CMK (cell line): Measurements from ENCODE around the gene BDP1.
"Not testable (repeated sequence)": the region's sequence is repeated elsewhere in the genome, so short reads cannot be mapped to it uniquely, and the experiment has no call there.

ENCODE experiments used
- DNase-seq: peaks from one replicate; pipeline ENCODE4 v3.0.0-alpha.2; 2010; ENCODE audit warnings: low read depth

Gene BDP1, protein sequence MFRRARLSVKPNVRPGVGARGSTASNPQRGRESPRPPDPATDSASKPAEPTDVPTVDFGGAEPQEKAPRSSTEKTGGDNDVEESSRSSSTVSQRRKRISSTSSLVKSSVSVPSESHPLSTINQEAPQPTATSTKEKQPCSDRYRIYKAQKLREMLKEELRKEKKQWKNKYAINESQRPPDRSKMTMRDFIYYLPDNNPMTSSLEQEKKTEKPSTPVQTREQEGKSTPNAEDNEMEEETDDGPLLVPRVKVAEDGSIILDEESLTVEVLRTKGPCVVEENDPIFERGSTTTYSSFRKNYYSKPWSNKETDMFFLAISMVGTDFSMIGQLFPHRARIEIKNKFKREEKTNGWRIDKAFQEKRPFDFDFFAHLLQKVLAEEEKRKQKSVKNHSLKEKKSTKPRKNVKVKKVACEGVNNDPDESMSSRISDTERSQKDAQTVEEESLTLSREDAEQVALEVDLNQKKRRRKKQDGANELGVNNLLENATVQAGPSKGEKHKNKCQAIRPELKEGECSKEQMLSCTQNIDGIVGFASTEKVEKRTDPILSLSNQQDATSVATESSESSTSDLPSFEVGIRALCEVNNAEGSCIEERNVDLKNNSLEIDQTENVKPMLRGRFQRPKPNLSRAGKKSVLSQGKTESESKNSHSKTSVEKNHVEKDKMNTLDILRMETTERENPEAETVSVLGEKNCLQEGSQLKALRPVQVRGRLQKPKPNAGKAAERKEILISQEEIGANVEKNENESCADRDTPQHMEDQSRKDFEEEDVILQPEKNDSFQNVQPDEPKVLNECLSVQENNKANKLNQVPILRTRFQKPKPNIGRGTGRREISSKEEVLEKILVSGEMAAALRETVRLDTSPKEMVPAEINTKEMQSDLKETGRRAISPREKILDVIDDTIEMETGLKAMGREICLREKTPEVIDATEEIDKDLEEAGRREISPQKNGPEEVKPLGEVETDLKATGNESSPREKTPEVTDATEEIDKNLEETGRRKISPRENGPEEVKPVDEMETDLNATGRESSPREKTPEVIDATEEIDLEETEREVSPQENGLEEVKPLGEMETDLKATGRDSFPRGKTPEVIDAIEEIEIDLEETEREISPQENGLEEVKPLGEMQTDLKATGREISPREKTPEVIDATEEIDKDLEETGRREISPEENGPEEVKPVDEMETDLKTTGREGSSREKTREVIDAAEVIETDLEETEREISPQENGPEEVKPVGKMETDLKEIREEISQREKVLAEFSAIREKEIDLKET (N-terminal part only)

DNA sequence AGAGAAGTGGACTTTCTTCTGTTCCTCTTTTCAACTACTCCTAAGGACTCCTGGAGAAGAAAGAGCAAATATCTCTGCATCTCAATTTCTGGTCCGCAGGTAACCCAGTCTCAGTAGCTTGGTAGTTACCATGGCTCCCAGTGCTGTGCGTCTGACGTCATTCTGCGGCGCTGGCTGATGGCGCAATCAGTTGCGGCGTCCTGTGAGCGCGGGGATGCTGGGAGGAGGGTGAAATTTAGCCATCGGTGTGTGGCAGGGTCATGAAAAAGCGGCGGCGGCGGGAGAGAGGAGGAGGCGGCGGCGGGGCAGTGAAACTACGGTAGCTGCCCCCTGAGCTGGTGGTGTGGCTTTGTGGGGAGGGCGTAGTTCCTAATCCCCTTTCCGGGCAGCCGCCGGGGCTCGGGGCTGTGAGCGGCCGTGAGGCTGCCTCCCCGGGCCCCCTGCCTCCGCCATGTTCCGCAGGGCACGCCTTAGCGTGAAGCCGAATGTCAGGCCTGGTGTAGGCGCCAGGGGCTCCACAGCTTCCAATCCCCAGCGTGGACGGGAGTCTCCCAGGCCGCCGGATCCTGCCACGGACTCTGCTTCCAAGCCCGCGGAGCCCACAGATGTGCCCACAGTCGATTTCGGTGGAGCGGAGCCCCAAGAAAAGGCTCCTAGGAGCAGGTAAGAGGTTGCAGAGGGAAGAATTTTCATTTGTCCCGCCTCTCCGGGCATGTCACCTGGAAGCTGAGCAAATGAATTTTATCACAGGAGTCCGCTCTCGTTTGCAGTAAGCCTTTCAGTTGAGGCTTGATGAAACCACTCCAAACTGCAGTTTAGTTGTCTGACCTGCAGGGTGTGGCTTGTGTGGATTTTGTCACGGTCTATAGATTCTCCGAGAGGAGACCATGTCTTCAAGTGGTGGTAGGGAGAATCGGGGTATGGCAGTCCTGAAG, at the start of gene BDP1:
Gene BDP1 (plus strand): TSS at position 225 of the 935 bp plus-strand sequence. CDS start 227 bp downstream, at position 452.
- DNase-seq = peak; percentile 63

DNA sequence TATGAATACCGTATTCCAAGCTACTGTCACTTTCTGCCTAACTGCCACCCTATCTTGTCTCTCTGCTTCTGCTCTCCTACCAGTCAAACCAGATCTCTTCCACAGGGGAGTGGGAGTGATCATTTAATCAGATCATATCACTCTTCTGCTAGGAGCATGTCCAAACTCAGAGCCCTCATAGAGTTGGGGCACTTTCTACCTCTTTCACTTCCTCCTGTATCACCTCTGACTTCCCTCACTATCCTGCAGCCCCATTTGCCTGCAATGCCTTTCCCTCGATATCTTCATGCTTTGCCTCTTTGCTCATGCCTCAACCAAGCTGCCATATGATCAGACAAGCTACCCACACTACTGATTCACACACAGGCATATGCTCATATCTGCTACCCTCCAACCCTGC, 45.4 kb upstream of the BDP1 start:
- not testable (repeated sequence) for DNase-seq

DNA sequence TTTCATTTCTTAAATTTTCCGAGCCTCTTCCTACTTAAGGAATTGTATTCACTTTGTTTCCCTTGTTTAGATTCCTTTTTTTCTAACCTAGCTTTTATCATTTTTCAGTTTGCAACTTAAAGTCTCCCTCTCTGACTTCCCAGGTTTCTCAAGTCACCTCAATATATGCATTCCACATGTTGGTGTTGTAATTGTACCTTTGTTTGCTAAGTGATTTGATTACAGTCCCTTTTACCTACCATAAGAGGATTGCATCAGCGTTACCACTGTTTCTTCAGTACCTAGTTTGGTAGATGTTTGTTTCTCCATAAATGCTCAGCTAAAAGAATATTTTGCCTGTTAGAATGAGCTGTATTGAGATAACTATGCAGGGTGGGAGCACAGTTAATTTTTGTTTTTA, 39.8 kb upstream of the BDP1 start:
- DNase-seq = not testable (repeated sequence)

DNA sequence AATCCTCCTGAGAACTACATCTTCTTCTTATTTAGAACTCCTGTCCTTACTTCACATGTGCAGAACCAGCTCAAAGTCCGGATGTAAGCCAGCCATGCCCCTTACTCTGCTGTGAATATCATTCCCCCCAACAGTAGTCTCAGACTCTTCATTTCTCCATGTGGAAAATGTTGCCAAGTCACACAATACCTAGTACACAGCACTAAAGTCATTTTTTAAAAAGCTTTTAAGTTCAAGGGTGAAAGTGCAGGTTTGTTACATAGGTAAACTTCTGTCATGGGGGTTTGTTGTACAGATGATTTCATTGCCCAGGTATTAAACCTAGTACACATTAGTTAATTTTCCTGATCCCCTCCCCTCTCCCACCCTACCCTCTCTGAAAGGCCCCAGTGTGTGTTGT, 37.4 kb upstream of the BDP1 start:
- DNase-seq = not testable (repeated sequence)

DNA sequence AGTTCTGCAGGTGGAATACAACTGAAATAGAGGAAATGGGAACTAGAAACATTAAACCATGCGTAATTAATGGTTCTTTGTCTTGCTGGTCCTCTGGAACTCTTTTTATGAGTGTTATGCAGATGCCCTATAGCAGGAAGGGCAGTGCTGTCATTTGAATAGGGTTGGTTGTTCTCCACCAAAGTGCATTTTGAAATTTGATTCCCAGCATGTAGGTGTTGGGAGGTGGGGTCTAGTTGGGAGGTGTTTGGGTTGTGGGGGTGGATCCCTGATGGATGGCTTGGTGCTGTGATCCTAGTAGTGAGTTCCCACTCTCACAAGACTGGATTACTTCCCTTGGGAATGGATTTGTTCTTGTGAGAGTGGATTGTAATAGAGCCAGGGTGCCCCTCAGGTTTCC, 34.2 kb upstream of the BDP1 start:
- not testable (repeated sequence) for DNase-seq

DNA sequence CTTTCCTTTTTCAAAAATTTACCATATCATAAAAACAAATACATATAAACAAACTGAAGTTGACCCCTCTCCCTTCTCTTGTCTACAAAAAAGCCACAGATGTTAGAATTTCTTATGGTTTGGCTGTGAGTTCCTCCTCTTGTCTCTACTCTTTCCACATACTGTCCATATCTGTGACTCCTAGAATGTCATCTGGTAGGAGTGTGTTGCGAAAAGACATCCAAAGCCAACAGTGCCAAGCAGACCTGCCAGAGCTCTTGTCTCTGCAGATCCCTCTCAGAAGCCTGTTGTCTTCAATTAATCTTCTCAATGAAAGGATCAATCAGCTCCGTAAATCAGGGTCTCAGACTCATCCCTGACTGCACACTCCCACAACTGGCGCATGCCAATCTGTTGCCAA, 31.6 kb upstream of the BDP1 start:
- DNase-seq = not testable (repeated sequence)

DNA sequence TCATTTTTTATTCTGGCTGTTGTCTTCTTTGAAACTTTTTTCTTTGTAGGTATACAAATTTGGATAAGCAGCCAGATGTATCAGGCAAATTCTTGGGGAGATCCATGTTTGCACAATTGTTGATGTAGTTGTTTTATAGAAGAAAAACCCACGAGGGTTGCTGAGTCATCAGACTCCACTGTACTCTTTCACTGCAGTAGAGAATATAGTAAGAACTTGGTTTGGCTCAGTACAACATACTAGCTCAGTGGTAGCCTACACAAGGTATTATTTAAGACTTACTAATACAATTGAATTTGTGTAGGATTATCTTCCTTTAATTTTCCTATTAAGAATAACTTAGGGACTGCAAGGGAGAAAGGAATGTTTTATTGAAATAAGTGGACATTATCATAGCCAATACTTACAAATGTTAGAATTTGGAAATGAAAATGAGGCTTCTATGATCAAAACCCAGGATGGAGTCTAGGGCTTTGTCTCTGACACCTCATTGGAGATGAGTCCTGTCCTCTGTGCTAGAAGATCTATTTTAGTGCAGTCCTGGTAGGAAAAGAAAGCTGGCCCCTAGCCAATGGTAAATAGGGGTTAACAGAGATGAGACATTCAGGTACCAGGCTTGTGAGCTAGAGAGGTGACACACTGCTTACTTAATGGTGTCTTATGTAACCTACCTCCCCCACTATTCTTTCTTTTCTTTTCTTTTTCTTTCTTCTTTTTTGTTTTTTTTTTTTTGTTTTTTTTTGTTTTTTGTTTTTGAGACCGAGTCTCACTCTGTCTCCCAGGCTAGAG, 28.6 kb upstream of the BDP1 start:
- not testable (repeated sequence) for DNase-seq

DNA sequence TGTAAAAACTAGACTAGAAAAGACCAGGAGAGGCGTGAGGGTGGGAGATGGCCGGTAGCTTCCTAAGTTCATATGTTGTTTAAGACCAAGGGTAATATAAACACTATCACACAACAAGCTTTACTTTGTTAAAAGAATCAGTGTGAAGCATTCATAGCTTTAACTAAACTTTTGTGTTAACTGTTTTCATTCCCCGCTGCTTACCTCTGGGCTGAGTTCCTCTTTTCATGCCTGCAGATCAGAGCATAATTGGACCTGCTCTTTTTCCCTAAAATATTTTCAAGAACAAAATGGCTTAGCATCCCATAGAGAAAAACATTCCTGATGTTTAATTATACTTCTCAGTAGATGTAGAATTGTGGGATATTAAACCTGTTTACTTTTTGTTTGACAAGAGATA, 23.0 kb upstream of the BDP1 start:
- DNase-seq = not testable (repeated sequence)

DNA sequence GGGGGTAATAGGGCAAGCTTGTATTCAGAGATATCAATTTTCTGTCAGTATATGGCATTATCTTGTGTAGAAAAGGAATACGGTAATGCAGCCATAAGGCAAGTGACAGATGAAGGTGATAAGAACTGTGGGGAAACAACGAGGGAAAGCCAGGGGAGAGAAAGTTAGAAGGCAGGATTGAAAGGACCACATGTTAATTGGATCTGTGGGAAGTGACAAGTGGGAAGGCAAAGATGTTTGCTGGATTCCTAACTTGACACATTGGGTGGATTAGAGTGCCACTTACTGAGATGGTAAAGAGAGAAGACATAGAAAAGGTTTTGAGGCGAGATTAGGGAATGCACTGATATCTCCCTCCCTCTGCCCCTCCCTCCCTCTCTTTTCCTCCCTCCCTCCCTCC, 20.6 kb upstream of the BDP1 start:
- not testable (repeated sequence) for DNase-seq

DNA sequence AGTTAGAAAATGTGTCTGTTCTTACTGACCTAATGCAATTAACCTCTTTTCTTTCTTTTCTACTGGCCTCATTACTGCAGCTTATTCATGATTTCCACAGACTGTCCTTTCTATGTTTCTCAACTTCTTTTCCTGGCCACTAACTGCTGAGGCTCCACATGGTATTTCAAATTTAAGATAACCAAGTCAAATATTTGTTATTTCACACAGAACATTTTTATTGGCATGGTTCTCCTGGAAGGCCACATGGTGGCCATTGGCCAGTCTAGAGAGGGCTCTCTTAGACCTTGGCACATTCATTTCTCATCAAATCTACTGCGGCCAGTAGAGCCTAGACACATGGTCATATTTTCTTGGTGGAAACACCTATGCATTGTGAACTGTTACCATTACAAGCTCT, 13.9 kb upstream of the BDP1 start:
- not testable (repeated sequence) for DNase-seq

DNA sequence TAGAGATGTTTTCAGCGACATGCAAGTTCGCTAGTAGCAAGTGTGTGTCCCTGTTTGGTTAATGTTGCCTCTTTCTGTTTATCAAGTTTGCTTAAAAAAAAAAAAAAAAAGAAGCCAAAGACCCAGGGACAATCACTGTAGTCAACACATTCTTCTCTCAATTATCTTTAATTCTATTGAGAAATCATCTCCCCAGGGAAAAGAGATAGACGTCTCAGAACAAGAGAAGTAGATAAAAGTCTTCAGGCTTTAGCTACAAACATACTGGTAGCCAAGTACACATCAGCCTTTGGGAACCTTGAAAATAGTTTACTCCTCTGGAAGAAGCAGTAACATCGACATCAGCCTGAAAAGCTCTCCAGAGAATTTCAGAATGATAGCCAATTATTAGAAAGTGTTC, 11.6 kb upstream of the BDP1 start:
- DNase-seq = not testable (repeated sequence)

DNA sequence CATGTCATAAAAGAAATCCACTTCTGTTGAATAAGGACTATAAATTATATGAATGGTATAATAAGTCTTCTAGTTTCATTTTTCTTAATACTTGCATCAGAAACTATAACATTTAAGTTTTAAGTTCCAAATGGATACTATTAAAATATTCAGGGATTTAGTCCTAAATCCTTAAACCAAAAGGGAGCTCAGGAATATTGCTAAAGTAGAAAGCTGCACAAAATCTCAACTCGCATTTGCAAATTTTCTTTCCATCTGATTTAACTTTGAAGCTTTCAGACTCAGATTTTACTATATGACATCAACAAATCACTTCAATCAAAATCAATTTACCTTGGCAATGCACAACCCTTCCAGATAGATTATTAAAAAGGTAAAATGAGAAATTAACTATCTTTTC, 10.4 kb upstream of the BDP1 start:
- DNase-seq = not testable (repeated sequence)

DNA sequence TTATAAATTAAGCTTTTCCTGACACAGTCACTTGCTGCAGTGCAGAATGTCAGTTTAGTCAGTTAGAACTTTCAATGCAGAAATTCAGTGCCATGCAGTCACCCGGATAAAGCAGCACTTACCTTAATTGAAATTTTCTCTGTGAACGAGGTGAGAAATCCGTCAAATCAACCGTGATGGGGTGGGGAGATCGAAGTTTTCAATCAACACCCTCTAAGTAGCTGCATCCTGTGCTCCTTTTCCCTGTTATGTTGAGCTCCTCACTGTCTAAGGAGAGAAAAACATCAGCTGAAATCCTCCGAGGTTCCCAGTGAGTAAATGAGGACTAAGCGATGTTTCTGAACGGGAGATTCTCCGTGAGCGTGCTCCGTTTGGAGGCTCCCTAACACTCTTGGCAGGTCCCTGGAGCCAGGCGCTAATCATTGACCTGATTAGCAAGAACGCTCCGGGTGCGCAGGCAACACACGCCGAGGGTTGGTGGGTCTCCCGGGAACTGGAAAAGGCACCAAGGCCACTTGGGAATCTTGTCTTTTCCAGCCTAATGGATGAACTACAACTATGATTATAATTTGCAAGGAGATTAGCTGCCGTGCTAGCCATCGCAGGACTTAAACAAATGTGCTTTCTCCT, 9.8 kb upstream of the BDP1 start:
- DNase-seq = not testable (repeated sequence)

DNA sequence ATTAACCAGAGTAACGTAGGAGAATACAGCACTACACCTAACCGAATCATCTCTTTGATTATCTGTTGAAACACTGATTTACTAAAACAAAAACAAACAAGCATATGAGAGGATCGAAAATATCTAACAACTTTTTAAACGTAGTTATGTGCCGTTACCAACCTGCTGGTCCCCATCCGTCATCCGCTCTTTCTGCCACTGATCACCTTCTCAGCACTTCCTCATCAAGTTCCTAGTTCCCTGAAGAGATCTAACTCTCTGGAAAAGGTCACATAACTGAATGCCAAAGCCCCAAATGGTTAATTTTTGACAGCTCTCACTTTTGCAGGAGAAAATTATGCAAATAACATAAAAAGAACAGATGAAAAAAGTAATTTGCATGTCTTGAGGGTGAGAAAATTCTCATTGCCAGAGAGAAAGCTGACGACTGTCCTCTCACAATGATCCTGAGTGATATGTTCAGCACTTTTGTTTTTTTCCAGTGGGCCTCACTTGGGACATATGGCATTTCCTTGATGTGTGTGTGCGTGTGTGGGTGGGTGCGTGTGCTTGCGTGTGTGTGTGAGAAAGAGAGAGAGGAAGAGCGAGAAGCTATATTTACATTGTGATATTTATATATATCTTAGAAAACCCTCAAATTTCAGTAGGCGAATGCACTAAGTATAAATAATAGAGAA, 8.8 kb upstream of the BDP1 start:
- not testable (repeated sequence) for DNase-seq

DNA sequence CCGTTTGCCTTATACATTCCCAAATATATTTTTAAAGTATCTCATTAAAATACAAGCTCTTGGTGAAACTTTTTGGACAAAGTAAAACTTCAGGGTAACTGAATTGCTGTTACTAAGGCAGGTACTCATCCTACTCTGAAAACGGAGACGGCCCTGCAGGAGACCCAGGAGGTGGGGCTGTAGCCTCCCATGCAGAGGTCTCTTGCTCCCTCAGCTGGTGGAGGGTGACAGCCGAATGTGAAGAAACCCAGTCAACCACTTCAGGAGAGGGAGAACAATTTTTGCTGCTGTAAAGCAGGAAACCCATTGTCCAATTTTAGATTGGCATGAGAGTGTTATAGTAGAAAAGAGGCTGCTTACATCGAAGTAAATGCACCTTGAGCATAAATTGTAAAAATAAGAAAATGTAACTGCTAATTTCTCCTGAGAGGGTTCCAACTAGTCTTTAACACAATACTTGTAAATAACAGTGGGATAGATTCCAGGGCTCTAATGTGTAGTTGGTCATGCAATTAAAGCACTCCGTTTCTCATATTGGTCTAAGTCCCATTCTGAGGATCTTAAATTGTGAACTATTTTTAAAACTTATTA, 8.1 kb upstream of the BDP1 start:
- DNase-seq = not testable (repeated sequence)

DNA sequence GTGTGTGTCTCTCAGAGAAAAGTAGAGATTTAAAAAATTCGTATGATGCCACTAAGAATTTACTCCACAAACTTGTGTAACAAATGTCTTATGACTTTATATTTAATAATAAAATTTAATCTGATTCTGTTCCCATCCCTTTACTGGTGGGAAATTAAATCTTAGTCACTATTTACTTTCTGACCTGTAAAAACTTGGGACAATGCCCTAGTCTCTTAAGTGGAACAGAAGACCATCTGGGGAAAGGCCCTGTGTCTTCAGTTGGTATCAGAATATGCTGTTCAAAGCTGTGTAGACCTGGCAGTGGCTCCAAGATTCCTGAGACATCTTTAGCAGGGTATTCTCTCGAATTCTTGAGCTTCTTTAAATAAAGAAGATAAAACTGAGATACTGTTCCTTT, 2.6 kb upstream of the BDP1 start:
- no peak for DNase-seq

DNA sequence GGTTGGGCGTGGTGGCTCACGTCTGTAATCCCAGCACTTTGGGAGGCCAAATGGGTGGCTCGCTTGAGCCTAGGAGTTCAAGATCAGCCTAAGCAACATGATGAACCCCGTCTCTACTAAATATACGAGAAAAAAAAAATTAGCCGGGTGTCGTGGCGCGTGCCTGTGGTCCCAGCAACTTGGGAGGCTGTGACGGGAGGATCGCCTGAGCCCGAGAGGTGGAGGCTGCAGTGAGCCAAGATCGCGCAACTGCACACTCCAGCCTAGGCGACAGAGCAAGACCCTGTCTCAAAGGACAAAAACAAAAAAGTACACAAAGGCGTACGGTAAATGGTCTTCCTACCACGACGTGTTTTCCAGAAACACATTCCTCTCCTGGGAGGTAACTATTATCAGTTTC, 538 bp upstream of the BDP1 start:
- DNase-seq = no peak

DNA sequence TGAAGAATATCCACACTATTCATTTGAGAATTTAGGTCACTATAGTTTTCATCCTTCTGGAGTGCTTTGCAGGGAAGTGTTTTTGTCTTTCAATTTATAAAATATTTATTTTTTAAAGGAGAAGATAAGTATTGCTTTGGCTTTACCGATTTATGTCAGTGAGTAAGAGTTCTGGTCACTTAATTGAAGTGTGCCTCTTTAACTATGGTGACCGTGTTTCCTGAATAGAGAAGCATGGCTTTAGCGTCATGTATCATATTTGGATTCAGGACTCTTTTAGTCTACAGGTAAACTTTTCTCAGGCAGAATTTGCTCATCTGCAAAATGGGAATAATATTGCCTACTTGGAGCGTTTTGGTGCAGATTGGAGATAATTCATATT, 902 bp downstream of the BDP1 start:
- DNase-seq = no peak

DNA sequence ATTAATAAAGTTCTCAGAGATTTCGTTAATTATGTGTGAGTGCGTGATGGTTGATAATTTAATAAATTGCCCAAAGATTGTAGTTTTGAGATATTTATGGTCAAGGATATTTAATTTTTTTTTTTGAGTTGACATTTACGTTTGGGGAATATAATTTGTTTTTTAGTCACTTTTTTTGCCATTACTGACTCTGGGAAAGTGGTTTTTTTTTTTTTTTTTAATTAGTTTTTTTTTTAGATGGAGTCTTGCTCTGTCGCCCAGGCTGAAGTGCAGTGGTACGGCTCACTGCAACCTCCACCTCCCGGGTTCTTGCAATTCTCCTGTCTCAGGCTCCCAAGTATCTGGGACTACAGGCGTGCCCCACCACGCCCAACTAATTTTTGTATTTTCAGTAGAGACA, 1.7 kb downstream of the BDP1 start:
- no peak for DNase-seq
